ENCODE results near the gene PAGE2.

DNA sequence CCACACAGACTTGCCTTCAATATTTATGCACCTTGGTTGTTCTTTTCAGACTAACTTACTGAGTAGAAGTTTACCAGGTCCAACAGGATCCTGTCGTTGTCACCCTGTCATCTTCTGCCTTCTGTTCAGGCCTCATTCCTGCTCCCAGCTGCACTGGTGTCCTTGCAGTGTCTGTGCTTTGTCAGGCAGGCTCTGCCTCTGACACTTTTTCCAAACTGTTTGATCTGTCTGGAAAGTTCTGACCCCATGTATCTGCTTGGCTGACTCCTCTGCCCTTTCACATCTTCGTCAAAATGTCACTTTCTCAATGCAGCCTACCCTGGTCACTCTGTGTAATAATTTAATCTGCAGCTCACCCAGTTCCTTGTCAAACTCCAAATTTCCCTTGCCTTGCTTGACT is 9.9 kb downstream of the PAGE2 start:
- TF ChIP-seq CTCF (IDR thresholded peaks at IDR 0.05; ENCODE audit: extremely low read depth in 1 of 2, insufficient read depth in 1 of 2, low read depth in 1 of 2, low read length in 2 of 2) = no peak
- no peak for TF ChIP-seq POLR2A (IDR thresholded peaks at IDR 0.05; ENCODE audit: low read depth, low read length)
- TF ChIP-seq GATA2 (IDR thresholded peaks at IDR 0.05; ENCODE audit: insufficient read depth, insufficient read length, low read depth, low read length) = no peak
- no peak for TF ChIP-seq EZH2 (IDR thresholded peaks at IDR 0.05; ENCODE audit: borderline replicate concordance, low read depth, low read length, severe bottlenecking)
- no peak for TF ChIP-seq MYC (IDR thresholded peaks at IDR 0.05; ENCODE audit: low read depth, low read length)
- no peak for TF ChIP-seq POLR2AphosphoS5 (IDR thresholded peaks at IDR 0.05; ENCODE audit: insufficient read depth, low read depth, low read length)
- no peak for TF ChIP-seq FOS (IDR thresholded peaks at IDR 0.05; ENCODE audit: borderline replicate concordance, insufficient read depth, low read length)

Measured in endothelial cell of umbilical vein (primary cell).